Mesodermal cell (in vitro differentiated cells): Measurements from ENCODE around the gene STATH.
"Not testable (repeated sequence)": the region's sequence is repeated elsewhere in the genome, so short reads cannot be mapped to it uniquely, and the experiment has no call there.

Source experiments
- H3K27ac ChIP-seq: 2 replicates; pipeline ENCODE4 v1.7.0; 2013; ENCODE audit warnings: mild to moderate bottlenecking, low read depth, low read length, moderate library complexity; ENCODE audit not compliant: severe bottlenecking
- H3K36me3 ChIP-seq: 2 replicates; pipeline ENCODE4 v1.7.1; 2013; ENCODE audit warnings: mild to moderate bottlenecking, low read length, moderate library complexity; ENCODE audit not compliant: control insufficient read depth, insufficient read depth
- H3K4me1 ChIP-seq: one replicate; pipeline ENCODE4 v1.7.1; 2013; ENCODE audit warnings: mild to moderate bottlenecking, low read length; ENCODE audit not compliant: insufficient read depth, control insufficient read depth, poor library complexity, severe bottlenecking
- H3K4me3 ChIP-seq: 2 replicates; pipeline ENCODE4 v1.7.0; 2013; ENCODE audit warnings: low read length, control low read depth, mild to moderate bottlenecking; ENCODE audit not compliant: insufficient read depth, poor library complexity, severe bottlenecking; ENCODE audit errors: extremely low read depth
- H3K9me3 ChIP-seq: 2 replicates; pipeline ENCODE4 v1.7.1; 2013; ENCODE audit warnings: mild to moderate bottlenecking, low read length, moderate library complexity; ENCODE audit not compliant: control insufficient read depth
- WGBS, 2 experiments: methylation state at CpG; one replicate each; pipeline ENCODE4 v1.1.5; 2013; ENCODE audit warnings: missing lambda C conversion rate in 2 of 2; ENCODE audit not compliant: insufficient coverage in 2 of 2; 5-methylcytosine and 5-hydroxymethylcytosine counted together

The STATH gene

DNA sequence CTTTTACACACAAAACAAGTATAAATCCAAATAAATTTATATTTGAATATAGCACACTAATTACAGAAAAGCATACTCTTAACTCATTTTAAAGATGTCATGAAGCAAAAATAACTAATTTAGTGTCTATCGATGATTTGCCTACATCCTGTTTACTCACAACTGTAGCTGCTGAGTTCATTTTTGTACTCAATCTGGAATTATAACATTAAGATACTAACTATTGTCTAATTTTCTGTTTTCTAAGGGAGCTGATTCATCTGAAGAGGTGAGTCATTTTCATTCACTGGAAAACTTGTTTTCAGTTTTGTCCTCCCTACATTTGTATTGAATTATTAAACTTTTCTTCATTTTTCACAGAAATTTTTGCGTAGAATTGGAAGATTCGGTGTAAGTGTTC lies 3.7 kb downstream of the STATH start:
- no peaks in the 10 kb centered on the region for H3K36me3 ChIP-seq
- no peak overlapping the region for H3K27ac ChIP-seq
- WGBS, 2 experiments: no CpG with 5 or more reads among the region's 3 CpGs
- no peaks in the 10 kb centered on the region for H3K9me3 ChIP-seq
- H3K4me3 ChIP-seq: no peak overlapping the region
- H3K4me1 ChIP-seq: no peaks in the 10 kb centered on the region

DNA sequence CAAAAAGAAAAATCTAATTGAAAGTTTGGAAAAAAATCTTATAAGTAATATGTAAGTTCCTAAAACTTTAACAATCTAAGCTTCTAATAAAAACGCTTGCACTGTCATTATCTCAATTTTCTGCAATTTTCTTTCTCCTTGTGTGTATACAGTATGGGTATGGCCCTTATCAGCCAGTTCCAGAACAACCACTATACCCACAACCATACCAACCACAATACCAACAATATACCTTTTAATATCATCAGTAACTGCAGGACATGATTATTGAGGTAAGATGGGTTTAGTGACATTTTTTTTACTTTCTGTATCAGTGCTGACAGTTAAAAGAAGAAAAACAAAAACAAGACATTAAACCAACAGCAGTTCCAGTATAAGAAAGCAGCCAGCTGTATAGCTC lies 4.9 kb downstream of the STATH start:
- Histone ChIP-seq H3K4me3 (no peak overlapping the region), H3K4me1 (no peaks in the 10 kb centered on the region), H3K36me3 (no peaks in the 10 kb centered on the region), H3K27ac (no peak overlapping the region), H3K9me3 (no peaks in the 10 kb centered on the region)
- no CpG with 5 or more reads among the region's 1 CpG for WGBS, 2 experiments

DNA sequence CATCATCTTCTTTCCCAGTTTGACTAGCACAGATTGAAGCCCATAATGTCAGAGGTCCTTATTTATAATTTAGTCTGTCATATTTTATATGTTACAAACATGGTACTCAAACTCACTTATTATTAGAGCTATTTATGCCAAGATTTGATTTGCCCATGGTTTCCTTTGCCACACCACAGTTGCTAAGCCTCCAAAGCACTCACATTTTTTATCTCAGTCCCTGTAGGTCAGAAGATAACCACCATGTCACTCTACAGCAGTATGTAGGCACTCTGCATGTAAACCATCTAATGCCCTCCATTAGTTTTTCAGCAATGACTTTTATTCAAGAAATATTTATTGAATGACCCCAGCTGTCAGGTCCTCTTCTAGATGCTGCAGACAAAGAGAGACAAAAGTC lies 6.7 kb downstream of the STATH start:
- Histone ChIP-seq H3K27ac (no peak overlapping the region), H3K4me3 (no peak overlapping the region), H3K9me3 (no peaks in the 10 kb centered on the region), H3K36me3 (no peaks in the 10 kb centered on the region), H3K4me1 (no peaks in the 10 kb centered on the region)

DNA sequence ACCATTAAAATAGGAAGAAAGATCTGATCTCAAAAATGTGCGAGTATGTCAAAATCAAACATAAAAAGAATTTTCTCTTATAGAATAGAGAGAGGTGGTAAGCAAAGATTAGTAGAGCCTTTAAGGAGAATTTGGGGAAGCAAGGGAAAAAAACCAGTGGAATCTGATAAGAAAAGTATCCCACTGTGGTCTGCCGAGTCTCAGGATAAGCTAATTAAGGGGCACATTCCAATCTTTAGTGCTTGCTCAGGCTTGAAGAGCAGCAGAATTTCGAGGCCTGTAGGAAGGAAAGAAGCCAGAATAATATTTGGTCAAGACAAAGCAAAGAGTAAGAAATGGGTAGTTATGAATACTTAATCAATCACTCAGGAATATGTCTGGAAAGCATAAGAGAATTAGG lies 13.0 kb downstream of the STATH start:
- WGBS, 2 experiments: 11 to 72% methylated on average over 1 to 2 of the region's 3 CpGs
- Histone ChIP-seq H3K9me3 (no peaks in the 10 kb centered on the region), H3K4me1 (peaks cover 6% of the 10 kb centered on the region), H3K27ac (no peak overlapping the region), H3K4me3 (no peak overlapping the region), H3K36me3 (no peaks in the 10 kb centered on the region)

DNA sequence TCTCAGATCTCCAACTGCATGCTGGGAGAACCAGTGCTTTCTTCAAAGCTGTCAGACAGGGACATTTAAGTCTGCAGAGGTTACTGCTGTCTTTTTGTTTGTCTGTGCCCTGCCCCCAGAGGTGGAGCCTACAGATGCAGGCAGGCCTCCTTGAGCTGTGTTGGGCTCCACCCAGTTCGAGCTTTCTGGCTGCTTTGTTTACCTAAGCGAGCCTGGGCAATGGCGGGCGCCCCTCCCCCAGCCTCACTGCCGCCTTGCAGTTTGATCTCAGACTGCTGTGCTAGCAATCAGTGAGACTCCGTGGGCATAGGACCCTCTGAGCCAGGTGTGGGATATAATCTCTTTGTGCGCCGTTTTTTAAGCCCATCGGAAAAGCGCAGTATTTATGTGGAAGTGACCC lies 23.2 kb downstream of the STATH start:
- 95% methylated on average over 4 of the region's 10 CpGs; no CpG with 5 or more reads in 1 of the 2 experiments for WGBS, 2 experiments
- H3K9me3 ChIP-seq, H3K36me3 ChIP-seq, H3K4me3 ChIP-seq, H3K4me1 ChIP-seq, H3K27ac ChIP-seq: not testable (repeated sequence)

DNA sequence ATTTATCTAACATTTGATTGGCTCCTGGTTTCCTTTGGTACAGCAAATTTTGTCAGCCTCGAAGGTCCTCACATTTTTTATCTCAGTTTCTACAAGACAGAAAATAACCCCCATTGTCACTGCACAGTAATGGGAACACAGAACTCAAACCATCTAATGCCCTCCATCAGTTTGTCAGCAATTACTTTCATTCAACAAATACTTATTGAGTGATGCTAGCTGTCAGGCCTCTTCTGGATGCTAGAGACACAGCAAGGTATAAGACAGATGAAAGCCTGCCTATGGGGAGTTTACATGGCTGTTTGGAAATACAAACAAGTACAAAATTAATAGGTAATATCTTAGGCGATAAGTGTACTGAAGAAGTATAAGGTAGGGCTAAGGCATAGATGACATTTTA lies 27.5 kb downstream of the STATH start:
- Histone ChIP-seq H3K9me3 (no peaks in the 10 kb centered on the region), H3K36me3 (no peaks in the 10 kb centered on the region), H3K4me3 (no peak overlapping the region), H3K4me1 (no peaks in the 10 kb centered on the region), H3K27ac (no peak overlapping the region)
- 50 to 93% methylated on average over 1 to 2 of the region's 2 CpGs for WGBS, 2 experiments

DNA sequence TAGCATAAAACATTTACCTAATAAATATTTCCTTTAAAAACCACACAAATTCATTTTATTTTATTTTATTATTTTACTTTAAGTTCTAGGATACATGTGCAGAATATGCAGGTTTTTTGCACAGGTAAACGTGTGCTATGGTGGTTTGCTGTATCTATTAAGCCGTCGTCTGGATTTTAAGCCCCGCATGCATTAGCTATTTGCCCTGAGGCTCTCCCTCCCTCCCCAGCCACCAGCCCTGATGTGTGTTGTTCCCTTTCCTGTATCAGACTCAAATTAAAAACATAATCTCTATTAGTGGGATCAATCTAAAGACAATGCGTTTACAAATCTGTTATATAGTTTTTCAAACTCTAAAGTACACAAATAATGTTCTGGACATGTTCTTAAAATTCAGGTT lies 31.2 kb downstream of the STATH start:
- H3K4me1 ChIP-seq: no peaks in the 10 kb centered on the region
- 87 to 90% methylated on average over 3 of the region's 5 CpGs for WGBS, 2 experiments
- no peak overlapping the region for H3K27ac ChIP-seq
- H3K9me3 ChIP-seq: no peaks in the 10 kb centered on the region
- H3K4me3 ChIP-seq: no peak overlapping the region
- no peaks in the 10 kb centered on the region for H3K36me3 ChIP-seq

DNA sequence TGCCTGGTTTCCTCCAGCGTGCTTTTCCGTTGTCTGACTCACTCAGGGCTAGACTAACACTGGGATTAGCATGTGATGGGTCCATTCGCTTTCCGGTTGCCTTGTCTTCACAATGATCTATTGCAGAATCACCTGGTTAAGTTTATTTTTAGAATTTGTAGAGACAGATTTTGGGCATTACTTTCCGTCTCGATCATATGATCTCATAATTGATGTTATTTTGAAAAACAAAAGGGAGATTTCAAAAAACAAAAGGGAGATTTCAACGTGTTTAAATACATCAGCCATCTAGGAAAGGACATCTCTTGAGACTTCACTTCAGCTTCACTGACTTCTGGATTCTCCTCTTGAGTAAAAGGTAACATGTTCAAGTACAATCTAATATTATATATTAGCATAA lies 32.4 kb downstream of the STATH start, which contains the start of gene HTN3:
HTN3 (plus strand) TSS at position 301 of the 400 bp plus-strand sequence. CDS start 2,282 bp downstream, outside the sequence.
- H3K27ac ChIP-seq, H3K4me1 ChIP-seq, H3K4me3 ChIP-seq, H3K36me3 ChIP-seq, H3K9me3 ChIP-seq: not testable (repeated sequence)
- 80 to 95% methylated on average over 1 to 5 of the region's 7 CpGs for WGBS, 2 experiments

DNA sequence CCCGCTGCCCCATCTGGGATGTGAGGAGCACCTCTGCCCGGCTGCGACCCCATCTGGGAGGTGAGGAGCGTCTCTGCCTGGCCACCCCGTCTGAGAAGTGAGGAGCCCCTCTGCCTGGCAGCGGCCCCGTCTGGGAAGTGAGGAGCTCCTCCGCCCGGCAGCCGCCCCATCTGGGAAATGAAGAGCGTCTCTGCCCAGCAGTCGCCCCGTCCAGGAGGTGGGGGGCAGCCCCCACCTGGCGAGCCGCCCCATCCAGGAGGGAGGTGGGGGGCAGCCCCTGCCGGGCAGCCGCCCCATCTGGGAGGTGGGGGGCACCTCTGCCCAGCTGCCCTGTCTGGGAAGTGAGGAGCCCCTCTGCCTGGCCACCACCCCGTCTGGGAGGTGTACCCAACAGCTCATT lies 41.8 kb downstream of the STATH start:
- H3K4me3 ChIP-seq, H3K36me3 ChIP-seq: not testable (repeated sequence)
- WGBS, 2 experiments: 80 to 87% methylated on average over 10 to 18 of the region's 18 CpGs

DNA sequence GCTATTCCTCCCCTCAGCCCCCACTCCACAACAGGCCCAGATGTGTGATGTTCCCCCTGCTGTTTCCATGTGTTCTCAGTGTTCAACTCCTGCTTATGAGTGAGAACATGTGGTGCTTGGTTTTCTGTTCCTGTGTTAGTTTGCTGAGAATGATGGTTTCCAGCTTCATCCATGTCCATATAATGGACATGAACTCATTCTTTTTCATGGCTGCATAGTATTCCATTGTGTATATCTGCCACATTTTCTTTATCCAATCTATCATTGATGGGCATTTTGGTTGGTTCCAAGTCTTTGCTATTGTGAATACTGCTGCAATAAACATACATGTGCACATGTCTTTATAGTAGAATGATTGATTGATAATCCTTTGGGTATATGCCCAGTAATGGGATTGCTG lies 44.2 kb downstream of the STATH start:
- not testable (repeated sequence) for H3K4me3 ChIP-seq, H3K9me3 ChIP-seq, H3K27ac ChIP-seq, H3K4me1 ChIP-seq, H3K36me3 ChIP-seq

More for the DNA sequence above, 41.8 kb downstream of the STATH start:
- H3K4me1 ChIP-seq, H3K9me3 ChIP-seq, H3K27ac ChIP-seq: not testable (repeated sequence)

DNA sequence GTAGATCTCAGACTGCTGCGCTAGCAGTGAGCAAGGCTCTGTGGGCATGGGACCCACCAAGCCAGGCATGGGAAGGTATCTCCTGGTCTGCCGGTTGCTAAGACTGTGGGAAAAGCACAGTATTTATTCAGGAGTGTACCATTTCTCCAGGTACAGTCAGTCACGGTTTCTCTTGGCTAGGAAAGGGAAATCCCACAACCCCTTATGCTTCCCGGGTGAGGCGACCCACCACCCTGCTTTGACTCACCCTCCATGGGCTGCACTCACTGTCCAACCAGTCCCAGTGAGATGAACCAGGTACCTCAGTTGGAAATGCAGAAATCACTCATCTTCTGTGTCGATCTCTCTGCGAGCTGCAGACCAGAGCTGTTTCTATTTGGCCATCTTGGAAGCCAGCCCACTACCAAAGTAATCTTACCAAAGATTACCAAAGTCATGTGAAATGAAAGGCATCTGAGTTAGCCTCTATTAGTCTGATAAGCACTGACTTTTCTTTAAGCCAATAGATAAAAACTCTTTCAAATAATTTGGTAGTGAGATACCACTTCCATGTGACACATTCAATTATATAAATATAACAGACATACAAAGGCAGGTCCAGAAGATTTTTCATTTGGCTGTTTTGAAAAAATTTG lies 46.0 kb downstream of the STATH start:
- WGBS, 2 experiments: 89 to 92% methylated on average over 5 to 6 of the region's 7 CpGs
- no peak overlapping the region for H3K4me3 ChIP-seq
- no peak overlapping the region for H3K27ac ChIP-seq
- no peaks in the 10 kb centered on the region for H3K9me3 ChIP-seq
- H3K36me3 ChIP-seq: no peaks in the 10 kb centered on the region
- no peaks in the 10 kb centered on the region for H3K4me1 ChIP-seq
